AG09319 (cell line): ENCODE measurements around the gene ZMYND19.
"Not testable (repeated sequence)": the region's sequence is repeated elsewhere in the genome, so short reads cannot be mapped to it uniquely, and the experiment has no call there.

Source experiments
- DNase-seq: peaks from one replicate; pipeline ENCODE4 v3.0.0-alpha.2; 2010; ENCODE audit warnings: low read depth; ENCODE audit errors: extremely low read depth
- TF ChIP-seq, protein P1 (sequence below): IDR thresholded peaks from 2 replicates; pipeline ENCODE4 v1.5.1; 2011; ENCODE audit warnings: low read depth, mild to moderate bottlenecking, inconsistent platforms, low read length, moderate library complexity

Gene ZMYND19

GRCh38 chr9:137544176-137544760 is 46.0 kb downstream of the ZMYND19 start:
- DNase-seq = no peak
- TF ChIP-seq, protein P1, sequence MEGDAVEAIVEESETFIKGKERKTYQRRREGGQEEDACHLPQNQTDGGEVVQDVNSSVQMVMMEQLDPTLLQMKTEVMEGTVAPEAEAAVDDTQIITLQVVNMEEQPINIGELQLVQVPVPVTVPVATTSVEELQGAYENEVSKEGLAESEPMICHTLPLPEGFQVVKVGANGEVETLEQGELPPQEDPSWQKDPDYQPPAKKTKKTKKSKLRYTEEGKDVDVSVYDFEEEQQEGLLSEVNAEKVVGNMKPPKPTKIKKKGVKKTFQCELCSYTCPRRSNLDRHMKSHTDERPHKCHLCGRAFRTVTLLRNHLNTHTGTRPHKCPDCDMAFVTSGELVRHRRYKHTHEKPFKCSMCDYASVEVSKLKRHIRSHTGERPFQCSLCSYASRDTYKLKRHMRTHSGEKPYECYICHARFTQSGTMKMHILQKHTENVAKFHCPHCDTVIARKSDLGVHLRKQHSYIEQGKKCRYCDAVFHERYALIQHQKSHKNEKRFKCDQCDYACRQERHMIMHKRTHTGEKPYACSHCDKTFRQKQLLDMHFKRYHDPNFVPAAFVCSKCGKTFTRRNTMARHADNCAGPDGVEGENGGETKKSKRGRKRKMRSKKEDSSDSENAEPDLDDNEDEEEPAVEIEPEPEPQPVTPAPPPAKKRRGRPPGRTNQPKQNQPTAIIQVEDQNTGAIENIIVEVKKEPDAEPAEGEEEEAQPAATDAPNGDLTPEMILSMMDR = no peak

- TF ChIP-seq, protein P1 = no peak
- no peak for DNase-seq
These were observed 46.9 kb downstream of the ZMYND19 start for GRCh38 chr9:137543237-137543963.

DNA sequence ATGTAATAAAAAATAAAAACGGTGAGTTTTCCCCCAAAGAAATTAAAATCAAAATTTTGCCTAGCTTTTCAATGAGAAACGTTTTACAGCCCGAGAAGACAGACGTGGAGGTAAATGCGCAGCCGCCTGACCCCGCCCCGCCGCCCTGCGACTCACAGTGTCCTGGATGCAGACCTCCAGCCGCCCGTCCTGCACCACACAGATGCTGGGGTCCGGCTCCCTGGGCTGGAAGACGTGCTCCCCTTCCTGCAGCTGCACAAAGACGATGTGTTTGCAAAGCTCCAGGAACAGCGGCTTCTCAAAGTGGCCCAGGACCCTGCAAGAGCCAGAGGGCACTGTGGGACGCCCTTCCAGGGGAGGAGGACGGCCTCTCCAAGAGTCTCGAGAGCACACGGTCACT is 47.8 kb downstream of the ZMYND19 start:
- TF ChIP-seq, protein P1 = no peak
- no peak for DNase-seq

DNA sequence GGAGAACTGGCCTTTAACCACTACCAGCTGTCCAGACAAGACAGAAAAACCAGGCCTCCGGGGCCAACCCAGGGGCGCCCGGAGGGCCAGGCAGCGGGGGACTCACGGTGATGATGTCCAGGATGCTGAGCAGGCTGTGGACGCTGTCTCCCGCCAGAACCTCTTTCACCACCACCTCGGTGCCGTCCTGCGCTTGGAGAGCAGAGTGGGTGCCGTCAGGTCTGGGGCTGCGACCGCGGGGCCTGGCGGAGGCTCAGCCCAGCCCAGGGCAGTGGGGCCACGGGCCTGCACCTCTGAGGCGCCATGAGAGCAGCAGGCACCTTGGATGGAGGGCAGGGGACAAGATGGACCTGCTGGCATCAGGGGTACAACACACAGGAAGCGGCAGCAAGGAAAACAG is 49.8 kb downstream of the ZMYND19 start:
- TF ChIP-seq, protein P1 = no peak
- DNase-seq = no peak

GRCh38 chr9:137538058-137538457 is 52.3 kb downstream of the ZMYND19 start:
- no peak for DNase-seq
- TF ChIP-seq, protein P1 = no peak

GRCh38 chr9:137536594-137537131 is 53.6 kb downstream of the ZMYND19 start:
- not testable (repeated sequence) for DNase-seq

- no peak for DNase-seq
- TF ChIP-seq, protein P1 = no peak
These were observed 55.2 kb downstream of the ZMYND19 start for GRCh38 chr9:137535120-137535428.
